ENCODE measurements around the gene MANSC4. TPM values are rescaled to one million over a fixed set of nuclear protein-coding genes. Genes with fewer than 3 reads are reported as not detected.

Gene MANSC4
- total and polyA plus RNA-seq, 10 of the 15 experiments (the other 5 are each of a cell fraction or from before 2014, with no cell fraction given), result 0.18 to 0.21 (median 0.19) TPM; not detected in 7

- WGBS (ENCODE audit: insufficient coverage, insufficient replicate concordance, low lambda C conversion rate, missing lambda C conversion rate), result 79% methylated on average over 5 of the region's 5 CpGs
- no peak for DNase-seq (ENCODE audit: low read depth, low spot score)
- Histone ChIP-seq H3K4me3 (no peak overlapping the region), H3K27me3 (replicated peaks in 1 of 2; ENCODE audit: control insufficient read depth in 2 of 2, insufficient read depth in 2 of 2, low read length in 1 of 2) (no peaks in the 10 kb centered on the region), H3K79me2 (ENCODE audit: control insufficient read depth, insufficient read depth, low read length) (peaks cover 19% of the 10 kb centered on the region), H3K9ac (ENCODE audit: control insufficient read depth, insufficient read depth, low read length) (no peak overlapping the region), H3K36me3 (ENCODE audit: control insufficient read depth in 2 of 2, insufficient read depth in 2 of 2, low read length in 1 of 2) (no peaks in the 10 kb centered on the region; a peak in 1 of 4 replicates), H3K9me3 (replicated peaks; ENCODE audit: control insufficient read depth, insufficient read depth, low read length) (no peaks in the 10 kb centered on the region), H4K20me1 (ENCODE audit: control insufficient read depth, insufficient read depth) (no peaks in the 10 kb centered on the region), H2AFZ (ENCODE audit: control insufficient read depth, low read depth, low read length) (no peak overlapping the region), H3K4me2 (ENCODE audit: control insufficient read depth, insufficient read depth) (no peak overlapping the region), H3K4me1 (ENCODE audit: control insufficient read depth, insufficient read depth, low read length) (peaks cover 7% of the 10 kb centered on the region), H3K27ac (ENCODE audit: control insufficient read depth, insufficient read depth) (no peak overlapping the region)
- no peak for TF ChIP-seq SUPT20H (IDR thresholded peaks at IDR 0.05; ENCODE audit: borderline replicate concordance, control insufficient read depth, low read depth, low read length)
- TF ChIP-seq BCLAF1 (IDR thresholded peaks at IDR 0.05), result no peak
- TF ChIP-seq CUX1 (IDR thresholded peaks at IDR 0.05; ENCODE audit: insufficient replicate concordance, low read depth, low read length), result no peak
- TF ChIP-seq GATAD2B (conservative IDR thresholded peaks at IDR 0.05; ENCODE audit: low read depth), result no peak
- TF ChIP-seq NBN (IDR thresholded peaks at IDR 0.05), result no peak
- no peak for TF ChIP-seq MYB (IDR thresholded peaks at IDR 0.05; ENCODE audit: borderline replicate concordance, low read depth, low read length)
- no peak for TF ChIP-seq ELK1 (IDR thresholded peaks at IDR 0.05; ENCODE audit: low read depth, low read length)
- TF ChIP-seq SP1 (IDR thresholded peaks at IDR 0.05; ENCODE audit: low read depth, low read length), result no peak
- no peak for TF ChIP-seq NFYA (IDR thresholded peaks at IDR 0.05; ENCODE audit: borderline replicate concordance, low read depth, low read length)
- SMC1A ChIA-PET (ENCODE audit: uncharacterized antibody, unreplicated experiment), result no interaction called here
- in situ Hi-C loops (cut with MboI) (no loop called here), intact Hi-C loops (cut with micrococcal nuclease; ENCODE audit: unreplicated experiment) (no loop called here)
- RAD21 ChIA-PET (ENCODE audit: unreplicated experiment), result no interaction called here
- no peak for ATAC-seq
- FAIRE-seq, result no peak
- POLR2A ChIA-PET, result no interaction called here
- no TSS peak for BruUV-seq (replicated peaks)
- CTCF ChIA-PET, result interaction anchor here (0.6 kb wide), 1 partner anchor 11 kb away, joined by 3 read pairs; no protein-coding TSS in a partner anchor
Observed at GRCh38 chr12:27777141-27777540, 2.9 kb downstream of the MANSC4 start.

All from GM12878 (cell line).